Adipocyte (in vitro differentiated cells): ENCODE data around the gene SPTLC2.
A peak's percentile ranks its signal among the peaks of the same experiment; 100 is the strongest.

ENCODE experiments used
- DNase-seq: peaks from one replicate; pipeline ENCODE4 v3.0.0-alpha.2; 2015; ENCODE audit warnings: low read depth
- H3K27me3 ChIP-seq: replicated peaks from 2 replicates; pipeline ENCODE4 v1.7.0; 2013; ENCODE audit warnings: mild to moderate bottlenecking, low read length, moderate library complexity; ENCODE audit not compliant: control insufficient read depth, insufficient read depth
- H3K36me3 ChIP-seq: 2 replicates; pipeline ENCODE4 v1.7.0; 2013; ENCODE audit warnings: low read length, mild to moderate bottlenecking, moderate library complexity; ENCODE audit not compliant: control insufficient read depth, insufficient read depth, severe bottlenecking
- H3K4me1 ChIP-seq: 2 replicates; pipeline ENCODE4 v1.7.0; 2013; ENCODE audit warnings: mild to moderate bottlenecking, low read length, moderate library complexity; ENCODE audit not compliant: control insufficient read depth, insufficient read depth
- H3K4me3 ChIP-seq: 2 replicates; pipeline ENCODE4 v1.7.0; 2013; ENCODE audit warnings: mild to moderate bottlenecking, low read length, moderate library complexity
- H3K9ac ChIP-seq: 2 replicates; pipeline ENCODE4 v1.7.0; 2013; ENCODE audit warnings: mild to moderate bottlenecking, low read length, moderate library complexity
- H3K9me3 ChIP-seq: 2 replicates; pipeline ENCODE4 v1.7.0; 2013; ENCODE audit warnings: mild to moderate bottlenecking, low read length, moderate library complexity; ENCODE audit not compliant: control insufficient read depth

SPTLC2 gene

GRCh38 chr14:77520555-77520954 lies 95.9 kb downstream of the SPTLC2 start:
- Histone ChIP-seq H3K9ac (no peak overlapping the region), H3K27me3 (no peaks in the 10 kb centered on the region), H3K4me1 (no peaks in the 10 kb centered on the region), H3K36me3 (peaks cover 35% of the 10 kb centered on the region), H3K9me3 (no peaks in the 10 kb centered on the region), H3K4me3 (no peak overlapping the region)
- no peak for DNase-seq

DNA sequence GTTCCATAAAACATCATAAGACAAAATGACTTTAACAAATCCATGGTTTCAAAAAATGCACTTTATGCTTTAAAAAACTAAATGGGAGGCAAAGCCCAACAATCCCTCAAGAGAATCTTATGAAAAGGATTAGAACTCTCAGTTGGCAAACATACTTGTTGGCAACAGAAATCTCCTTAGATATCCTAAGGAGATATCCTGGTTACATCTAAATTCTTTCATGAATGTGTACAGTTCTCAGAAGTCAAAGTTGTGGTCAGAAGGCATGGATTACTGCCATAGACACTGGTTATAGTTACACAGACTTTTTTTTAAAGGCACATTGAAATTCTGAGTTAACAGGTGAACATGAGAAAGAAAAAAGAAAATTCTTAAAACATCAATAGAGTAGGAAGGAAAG lies 100.3 kb downstream of the SPTLC2 start:
- no peaks in the 10 kb centered on the region for H3K27me3 ChIP-seq
- peaks cover 37% of the 10 kb centered on the region for H3K36me3 ChIP-seq
- H3K4me3 ChIP-seq, result no peak overlapping the region
- peak; percentile 33 for DNase-seq
- H3K4me1 ChIP-seq, result no peaks in the 10 kb centered on the region
- no peak overlapping the region for H3K9ac ChIP-seq
- H3K9me3 ChIP-seq, result no peaks in the 10 kb centered on the region

DNA sequence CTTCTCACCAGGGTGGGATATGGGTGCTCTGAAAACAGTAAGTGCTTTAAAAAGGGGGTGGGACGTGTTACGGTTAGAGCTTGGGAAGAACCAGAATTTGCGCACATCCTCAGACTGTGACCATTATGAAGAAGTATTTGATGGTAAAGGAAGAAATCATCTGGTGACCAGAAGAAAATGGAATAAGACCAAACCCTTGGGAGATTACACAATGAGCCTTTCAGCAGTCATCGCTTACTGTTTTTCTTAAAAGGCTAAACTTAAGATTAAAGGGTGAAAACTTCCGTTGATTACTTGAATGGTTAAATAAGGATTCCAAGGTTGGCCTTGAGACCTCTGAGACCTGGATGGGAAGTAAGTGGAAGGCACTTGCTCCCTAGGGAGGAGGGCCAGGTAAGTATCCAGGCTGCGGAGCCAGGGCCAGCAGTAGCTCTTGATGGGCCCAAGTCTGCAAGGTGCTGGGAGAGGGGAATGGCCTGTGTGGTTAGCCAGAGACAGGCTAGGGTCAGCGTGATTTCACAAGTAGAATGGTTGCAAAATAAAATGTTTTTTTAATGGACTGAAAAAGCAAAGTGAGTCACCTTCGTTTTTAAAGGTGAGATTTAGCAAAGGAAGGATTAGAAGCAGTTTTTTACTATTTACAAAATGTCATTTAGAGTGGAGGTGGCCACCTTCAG lies 104.8 kb downstream of the SPTLC2 start:
- H3K4me1 ChIP-seq, result peaks cover 11% of the 10 kb centered on the region
- no peak overlapping the region for H3K9ac ChIP-seq
- H3K9me3 ChIP-seq, result no peaks in the 10 kb centered on the region
- H3K27me3 ChIP-seq, result no peaks in the 10 kb centered on the region
- no peak for DNase-seq
- no peak overlapping the region for H3K4me3 ChIP-seq
- H3K36me3 ChIP-seq, result peaks cover 19% of the 10 kb centered on the region

DNA sequence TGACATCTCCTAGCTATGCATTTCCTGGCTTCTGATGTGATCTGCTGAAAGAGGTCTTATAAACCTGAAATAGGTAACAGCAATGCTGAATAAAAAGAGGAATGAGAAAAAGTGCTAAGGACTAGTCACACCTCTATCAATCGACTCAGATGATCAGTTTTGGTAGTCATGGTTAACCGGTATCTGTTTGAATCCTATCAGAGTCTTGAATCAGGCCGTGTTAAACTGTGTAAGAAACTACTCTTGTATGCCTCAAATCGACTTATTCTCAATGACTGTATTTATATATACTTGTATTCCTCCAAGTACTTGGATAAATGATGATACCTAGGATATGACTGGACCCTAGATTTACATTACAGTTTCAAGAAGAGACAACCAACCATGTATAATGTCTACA lies 107.1 kb downstream of the SPTLC2 start:
- no peaks in the 10 kb centered on the region for H3K9me3 ChIP-seq
- peaks cover 21% of the 10 kb centered on the region for H3K36me3 ChIP-seq
- H3K27me3 ChIP-seq, result no peaks in the 10 kb centered on the region
- peaks cover 11% of the 10 kb centered on the region for H3K4me1 ChIP-seq
- no peak for DNase-seq
- H3K9ac ChIP-seq, result no peak overlapping the region
- H3K4me3 ChIP-seq, result no peak overlapping the region

GRCh38 chr14:77508876-77509275 lies 107.6 kb downstream of the SPTLC2 start:
- Histone ChIP-seq H3K4me1 (peaks cover 11% of the 10 kb centered on the region), H3K4me3 (no peak overlapping the region), H3K9me3 (no peaks in the 10 kb centered on the region), H3K36me3 (peaks cover 21% of the 10 kb centered on the region), H3K27me3 (no peaks in the 10 kb centered on the region), H3K9ac (no peak overlapping the region)
- no peak for DNase-seq

DNA sequence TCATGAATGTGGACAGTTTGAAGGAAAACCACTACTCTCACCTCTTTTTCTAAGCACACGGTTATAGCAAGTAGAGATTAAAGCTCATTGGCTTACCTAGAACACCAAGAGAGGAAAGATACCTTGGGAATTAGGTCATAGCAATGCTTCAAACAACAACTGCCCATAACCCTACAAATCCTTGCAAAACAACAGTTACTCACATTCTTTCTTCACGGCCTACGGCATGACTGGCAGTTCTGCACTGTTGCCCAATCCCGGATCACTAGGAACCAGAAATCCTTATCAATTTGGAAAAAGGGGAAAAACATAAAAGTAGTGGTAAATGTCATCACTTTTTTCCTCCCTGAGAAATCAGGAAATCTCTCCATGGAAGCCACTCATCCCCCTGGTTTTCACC lies 108.2 kb downstream of the SPTLC2 start:
- Histone ChIP-seq H3K9me3 (no peaks in the 10 kb centered on the region), H3K4me3 (no peak overlapping the region), H3K27me3 (no peaks in the 10 kb centered on the region), H3K9ac (no peak overlapping the region), H3K36me3 (peaks cover 21% of the 10 kb centered on the region), H3K4me1 (peaks cover 11% of the 10 kb centered on the region)
- DNase-seq, result peak; percentile 61

GRCh38 chr14:77507762-77508161 lies 108.7 kb downstream of the SPTLC2 start:
- H3K9me3 ChIP-seq, result no peaks in the 10 kb centered on the region
- DNase-seq, result no peak

DNA sequence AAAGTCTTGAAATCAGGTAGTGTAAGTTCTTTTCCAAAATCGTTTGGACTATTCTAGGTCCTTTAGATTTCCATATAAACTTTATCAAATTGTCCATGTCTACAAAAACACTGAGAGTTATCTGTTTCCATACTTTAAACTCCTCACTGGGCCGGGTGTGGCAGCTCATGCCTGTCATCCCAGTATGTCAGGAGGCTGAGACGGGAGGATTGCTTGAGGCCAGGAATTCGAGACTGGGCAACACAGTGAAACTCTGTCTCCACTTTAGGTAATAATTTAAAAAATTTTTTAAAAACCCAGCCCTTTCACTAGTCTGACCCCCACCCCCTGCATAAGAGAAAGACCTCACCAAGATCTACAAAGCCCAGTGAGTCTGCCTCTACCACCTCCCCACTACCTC lies 111.4 kb downstream of the SPTLC2 start:
- Histone ChIP-seq H3K9me3 (no peaks in the 10 kb centered on the region), H3K9ac (no peak overlapping the region), H3K4me1 (peaks cover 11% of the 10 kb centered on the region), H3K36me3 (peaks cover 7% of the 10 kb centered on the region), H3K27me3 (no peaks in the 10 kb centered on the region), H3K4me3 (no peak overlapping the region)
- DNase-seq, result no peak

More at GRCh38 chr14:77507762-77508161, 108.7 kb downstream of the SPTLC2 start:
- no peak overlapping the region for H3K9ac ChIP-seq
- no peak overlapping the region for H3K4me3 ChIP-seq
- peaks cover 21% of the 10 kb centered on the region for H3K36me3 ChIP-seq
- peaks cover 11% of the 10 kb centered on the region for H3K4me1 ChIP-seq
- no peaks in the 10 kb centered on the region for H3K27me3 ChIP-seq

- H3K9ac ChIP-seq, result no peak overlapping the region
- H3K36me3 ChIP-seq, result peaks cover 7% of the 10 kb centered on the region
- no peak overlapping the region for H3K4me3 ChIP-seq
- H3K9me3 ChIP-seq, result no peaks in the 10 kb centered on the region
- H3K27me3 ChIP-seq, result peaks cover 1% of the 10 kb centered on the region
- no peak for DNase-seq
- peaks cover 3% of the 10 kb centered on the region for H3K4me1 ChIP-seq
Measured at GRCh38 chr14:77503138-77503537, 113.3 kb downstream of the SPTLC2 start.

DNA sequence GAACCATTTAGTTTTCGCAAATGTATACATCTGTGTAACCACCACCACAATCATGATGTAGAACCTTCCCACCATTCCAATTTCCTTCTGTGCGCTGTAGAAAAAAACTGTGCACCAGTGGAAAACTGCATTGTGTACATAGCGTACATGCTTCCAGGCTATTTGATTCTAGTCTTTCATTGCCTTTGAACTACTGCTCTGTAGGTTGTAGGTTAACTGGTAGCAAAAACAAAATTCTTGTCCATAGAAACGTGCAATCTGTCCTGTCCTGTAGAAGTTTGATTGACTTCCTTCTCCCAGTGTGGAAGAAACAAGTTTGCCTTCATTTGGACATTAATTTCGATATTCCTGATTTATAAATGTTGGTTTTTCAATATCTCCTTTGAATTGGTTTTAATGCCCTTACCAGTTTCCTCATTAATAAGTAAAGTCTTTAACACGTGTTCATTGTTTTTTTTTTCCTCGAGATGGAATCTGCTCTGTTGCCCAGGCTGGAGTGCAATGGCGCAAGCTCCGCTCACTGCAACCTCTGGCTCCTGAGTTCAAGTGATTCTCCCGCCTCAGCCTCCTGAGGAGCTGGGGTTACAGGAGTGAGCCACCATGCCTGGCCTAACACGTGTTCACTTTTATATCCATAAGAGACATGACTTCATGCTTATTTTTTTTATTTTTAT lies 114.2 kb downstream of the SPTLC2 start:
- no peak for DNase-seq
- no peaks in the 10 kb centered on the region for H3K4me1 ChIP-seq
- H3K36me3 ChIP-seq, result peaks cover 7% of the 10 kb centered on the region
- no peak overlapping the region for H3K4me3 ChIP-seq
- H3K27me3 ChIP-seq, result peaks cover 6% of the 10 kb centered on the region
- no peaks in the 10 kb centered on the region for H3K9me3 ChIP-seq
- no peak overlapping the region for H3K9ac ChIP-seq

GRCh38 chr14:77498984-77499527 lies 117.4 kb downstream of the SPTLC2 start:
- no peaks in the 10 kb centered on the region for H3K4me1 ChIP-seq
- peaks cover 6% of the 10 kb centered on the region for H3K27me3 ChIP-seq
- no peaks in the 10 kb centered on the region for H3K36me3 ChIP-seq
- peak overlapping the region; percentile 73 for H3K4me3 ChIP-seq
- DNase-seq, result peak; percentile 14
- no peak overlapping the region for H3K9ac ChIP-seq
- H3K9me3 ChIP-seq, result no peaks in the 10 kb centered on the region
